GM18870 (cell line): ENCODE data around the gene BOD1L1.

Source experiments
- ATAC-seq: cut with Tn5 transposase; IDR thresholded peaks from one replicate; pipeline ENCODE4 v1.9.1; 2021; ENCODE audit warnings: moderate library complexity; ENCODE audit not compliant: unreplicated experiment

The BOD1L1 gene

GRCh38 chr4:13626492-13627177 lies 890 bp downstream of the BOD1L1 start:
- ATAC-seq = no peak

- ATAC-seq = no peak
Measured at GRCh38 chr4:13618212-13618806, 9.2 kb downstream of the BOD1L1 start.

- no peak for ATAC-seq
Measured at GRCh38 chr4:13617801-13618200, 9.7 kb downstream of the BOD1L1 start.

GRCh38 chr4:13616597-13616996 lies 10.9 kb downstream of the BOD1L1 start:
- no peak for ATAC-seq

GRCh38 chr4:13615161-13615560 lies 12.4 kb downstream of the BOD1L1 start:
- peak; percentile 47 for ATAC-seq

GRCh38 chr4:13612569-13612968 lies 15.0 kb downstream of the BOD1L1 start:
- no peak for ATAC-seq

GRCh38 chr4:13611283-13611842 lies 16.2 kb downstream of the BOD1L1 start:
- ATAC-seq = peak; percentile 97

- no peak for ATAC-seq
Measured at GRCh38 chr4:13605330-13605729, 22.2 kb downstream of the BOD1L1 start.

- no peak for ATAC-seq
Measured at GRCh38 chr4:13601848-13602247, 25.7 kb downstream of the BOD1L1 start.

- peak; percentile 70 for ATAC-seq
Measured at GRCh38 chr4:13601048-13601447, 26.5 kb downstream of the BOD1L1 start.

GRCh38 chr4:13599159-13599558 lies 28.4 kb downstream of the BOD1L1 start:
- no peak for ATAC-seq

- ATAC-seq = no peak
Measured at GRCh38 chr4:13597604-13598003, 29.9 kb downstream of the BOD1L1 start.

- ATAC-seq = no peak
Measured at GRCh38 chr4:13597141-13597540, 30.4 kb downstream of the BOD1L1 start.

GRCh38 chr4:13592220-13592619 lies 35.3 kb downstream of the BOD1L1 start:
- ATAC-seq = no peak

- ATAC-seq = no peak
Measured at GRCh38 chr4:13590766-13591165, 36.8 kb downstream of the BOD1L1 start.

GRCh38 chr4:13588954-13589353 lies 38.6 kb downstream of the BOD1L1 start:
- ATAC-seq = no peak

GRCh38 chr4:13584481-13584880 lies 43.0 kb downstream of the BOD1L1 start:
- ATAC-seq = no peak

GRCh38 chr4:13580036-13580435 lies 47.5 kb downstream of the BOD1L1 start:
- no peak for ATAC-seq

GRCh38 chr4:13577660-13578059 lies 49.9 kb downstream of the BOD1L1 start:
- no peak for ATAC-seq

GRCh38 chr4:13570916-13571315 lies 56.6 kb downstream of the BOD1L1 start:
- no peak for ATAC-seq

GRCh38 chr4:13567125-13567524 lies 60.4 kb downstream of the BOD1L1 start:
- no peak for ATAC-seq

- ATAC-seq = no peak
Measured at GRCh38 chr4:13562876-13563275, 64.6 kb downstream of the BOD1L1 start.
